Colonic mucosa (tissue), 4 donors: ENCODE data around the gene STRA6. TPM values are rescaled to one million over a fixed set of nuclear protein-coding genes. Genes with fewer than 3 reads are reported as not detected.

Experiments used
- DNase-seq: peaks from one replicate; pipeline ENCODE4 v3.0.0-alpha.2; 2020
- H3K27ac ChIP-seq: fragments of 200-600 bp; one replicate; pipeline ENCODE4 v1.8.0; 2021
- H3K27me3 ChIP-seq: fragments of 200-600 bp; one replicate; pipeline ENCODE4 v1.8.0; 2021
- H3K36me3 ChIP-seq: fragments of 200-600 bp; one replicate; pipeline ENCODE4 v1.8.0; 2021
- H3K4me1 ChIP-seq: fragments of 200-600 bp; one replicate; pipeline ENCODE4 v1.8.0; 2021; ENCODE audit warnings: mild to moderate bottlenecking
- H3K4me3 ChIP-seq: fragments of 200-600 bp; one replicate; pipeline ENCODE4 v1.8.0; 2021
- H3K9ac ChIP-seq, 2 donors: one replicate each; pipeline ENCODE4 v1.7.0; 2013; ENCODE audit warnings: control low read depth in 2 of 2, low read depth in 2 of 2, low read length in 2 of 2
- H3K9me3 ChIP-seq: fragments of 200-600 bp; one replicate; pipeline ENCODE4 v1.8.0; 2021
- intact Hi-C: fragments of 100-400 bp; cut with DNase I; formaldehyde crosslinking; loops from one replicate; pipeline ENCODE4 v1.14.1; 2022
- total RNA-seq, 2 donors: library from RNA; stranded (reverse); fragmentation: NEBNext Ultra II Directional in 1 of 2; extraction: Animal tissue kit (Norgen Biotek cat#: 25700) in 1 of 2; gene quantifications; one replicate each; pipeline ENCODE4 v1.2.1, GENCODE V29; 2021
- TF ChIP-seq, protein P1 (sequence below): fragments of 200-600 bp; IDR thresholded peaks from one replicate; pipeline ENCODE4 v1.8.0; 2022; ENCODE audit warnings: antibody characterized with exemption, mild to moderate bottlenecking
- donor health status: healthy.
- donor health status: DM: no; HTN: no; CAD: no.
- donor health status: DM: no; HTN: no; CAD: no.

Gene STRA6
- total RNA-seq, 2 donors from 2014 or later, result not detected

DNA sequence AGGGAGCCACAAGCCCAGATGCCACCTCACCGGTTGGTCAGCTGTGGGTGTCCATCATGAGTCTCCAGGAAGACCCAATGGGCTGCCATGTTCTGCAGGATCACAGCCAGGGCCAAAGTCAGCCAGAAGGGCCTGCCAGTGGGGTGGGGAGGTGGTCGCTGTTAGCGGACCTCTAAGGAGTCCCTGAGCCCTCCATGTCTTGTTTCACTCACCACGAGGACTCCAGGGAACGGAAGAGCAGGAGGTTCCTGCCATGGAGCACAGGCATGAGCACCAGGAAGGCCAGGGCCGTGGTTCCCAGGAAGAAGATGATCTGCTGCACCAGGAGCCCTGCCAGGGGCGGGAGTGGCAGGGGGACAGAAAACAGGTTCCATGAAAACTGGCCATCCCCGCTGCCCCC is 20.5 kb downstream of the STRA6 start:
- Histone ChIP-seq H3K27ac (no peak overlapping the region), H3K9me3 (no peaks in the 10 kb centered on the region), H3K9ac (no peak overlapping the region), H3K4me3 (no peak overlapping the region), H3K36me3 (no peaks in the 10 kb centered on the region), H3K27me3 (no peaks in the 10 kb centered on the region), H3K4me1 (no peaks in the 10 kb centered on the region)
- intact Hi-C loops, result no loop called here
- TF ChIP-seq, protein P1, sequence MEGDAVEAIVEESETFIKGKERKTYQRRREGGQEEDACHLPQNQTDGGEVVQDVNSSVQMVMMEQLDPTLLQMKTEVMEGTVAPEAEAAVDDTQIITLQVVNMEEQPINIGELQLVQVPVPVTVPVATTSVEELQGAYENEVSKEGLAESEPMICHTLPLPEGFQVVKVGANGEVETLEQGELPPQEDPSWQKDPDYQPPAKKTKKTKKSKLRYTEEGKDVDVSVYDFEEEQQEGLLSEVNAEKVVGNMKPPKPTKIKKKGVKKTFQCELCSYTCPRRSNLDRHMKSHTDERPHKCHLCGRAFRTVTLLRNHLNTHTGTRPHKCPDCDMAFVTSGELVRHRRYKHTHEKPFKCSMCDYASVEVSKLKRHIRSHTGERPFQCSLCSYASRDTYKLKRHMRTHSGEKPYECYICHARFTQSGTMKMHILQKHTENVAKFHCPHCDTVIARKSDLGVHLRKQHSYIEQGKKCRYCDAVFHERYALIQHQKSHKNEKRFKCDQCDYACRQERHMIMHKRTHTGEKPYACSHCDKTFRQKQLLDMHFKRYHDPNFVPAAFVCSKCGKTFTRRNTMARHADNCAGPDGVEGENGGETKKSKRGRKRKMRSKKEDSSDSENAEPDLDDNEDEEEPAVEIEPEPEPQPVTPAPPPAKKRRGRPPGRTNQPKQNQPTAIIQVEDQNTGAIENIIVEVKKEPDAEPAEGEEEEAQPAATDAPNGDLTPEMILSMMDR, result no peak
- DNase-seq, result no peak

- no peaks in the 10 kb centered on the region for H3K4me1 ChIP-seq
- H3K9me3 ChIP-seq, result no peaks in the 10 kb centered on the region
- TF ChIP-seq, protein P1, result no peak
- no peak overlapping the region for H3K4me3 ChIP-seq
- no peak overlapping the region for H3K27ac ChIP-seq
- H3K36me3 ChIP-seq, result no peaks in the 10 kb centered on the region
- intact Hi-C loops, result no loop called here
- no peaks in the 10 kb centered on the region for H3K27me3 ChIP-seq
- DNase-seq, result no peak
- H3K9ac ChIP-seq, result no peak overlapping the region
Measured at GRCh38 chr15:74180881-74181602, 21.5 kb downstream of the STRA6 start.

- no peak for DNase-seq
- intact Hi-C loops, result no loop called here
- Histone ChIP-seq H3K36me3 (no peaks in the 10 kb centered on the region), H3K4me3 (no peak overlapping the region), H3K9ac (no peak overlapping the region), H3K27ac (no peak overlapping the region), H3K4me1 (no peaks in the 10 kb centered on the region), H3K9me3 (no peaks in the 10 kb centered on the region), H3K27me3 (no peaks in the 10 kb centered on the region)
- TF ChIP-seq, protein P1, result no peak
Measured at GRCh38 chr15:74179983-74180880, 22.4 kb downstream of the STRA6 start.

GRCh38 chr15:74179101-74179841 is 23.3 kb downstream of the STRA6 start:
- no peak overlapping the region for H3K27ac ChIP-seq
- TF ChIP-seq, protein P1, result no peak
- H3K9me3 ChIP-seq, result no peaks in the 10 kb centered on the region
- no peaks in the 10 kb centered on the region for H3K27me3 ChIP-seq
- no peaks in the 10 kb centered on the region for H3K4me1 ChIP-seq
- DNase-seq, result no peak
- no peak overlapping the region for H3K4me3 ChIP-seq
- H3K36me3 ChIP-seq, result no peaks in the 10 kb centered on the region
- intact Hi-C loops, result no loop called here
- H3K9ac ChIP-seq, result no peak overlapping the region

DNA sequence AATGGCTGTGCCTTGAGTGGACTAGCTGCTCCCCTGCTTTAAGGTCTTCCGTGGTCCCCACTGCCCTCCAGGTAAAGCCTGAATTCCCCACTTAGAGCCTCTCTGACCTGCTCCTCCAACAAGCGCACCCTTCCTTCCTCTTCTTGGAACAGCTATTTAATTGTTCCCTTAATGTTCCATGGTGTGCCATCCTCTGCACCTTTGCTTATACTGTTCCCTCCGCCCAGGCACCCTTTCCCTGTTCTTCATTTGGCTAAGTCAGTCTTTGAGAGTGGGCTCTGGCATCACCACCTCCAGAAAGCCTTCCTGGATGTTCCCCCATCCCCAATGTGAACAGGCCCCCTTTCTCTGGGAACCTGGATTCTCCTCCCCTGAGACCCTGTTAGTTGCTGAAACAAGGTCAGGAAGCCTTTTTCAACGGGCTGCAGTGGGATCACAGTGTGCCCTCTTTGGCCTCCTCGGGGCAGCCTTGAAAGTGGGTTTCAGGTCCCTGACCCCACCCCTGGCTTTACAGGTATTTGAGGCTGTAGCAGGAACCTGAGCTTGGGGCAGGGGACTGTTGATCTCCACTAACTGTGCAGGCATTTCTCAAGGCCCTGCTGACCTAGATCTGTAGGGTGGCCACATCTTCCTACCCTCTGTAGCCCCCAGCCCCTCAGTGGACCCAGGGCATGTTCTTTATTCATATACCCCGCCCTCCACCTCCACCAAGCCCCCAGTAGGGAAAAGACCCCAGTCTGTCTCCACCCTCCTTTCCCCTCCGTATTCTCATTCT is 24.1 kb downstream of the STRA6 start:
- DNase-seq, result no peak
- TF ChIP-seq, protein P1, result no peak
- no peaks in the 10 kb centered on the region for H3K36me3 ChIP-seq
- H3K4me1 ChIP-seq, result no peaks in the 10 kb centered on the region
- intact Hi-C loops, result no loop called here
- H3K9ac ChIP-seq, result no peak overlapping the region
- H3K27ac ChIP-seq, result no peak overlapping the region
- H3K27me3 ChIP-seq, result no peaks in the 10 kb centered on the region
- H3K9me3 ChIP-seq, result no peaks in the 10 kb centered on the region
- no peak overlapping the region for H3K4me3 ChIP-seq
